Stimulated activated CD8-positive, alpha-beta memory T cell treated with anti-CD3 and anti-CD28 coated beads, Interleukin-15, amount 100 ng/mL, for 1 hour (primary cell): ENCODE measurements around the gene DUS1L.

ENCODE experiments used
- DNase-seq: peaks from one replicate; pipeline ENCODE4 v3.0.0-alpha.2; 2020; ENCODE audit warnings: low read depth

The DUS1L gene

GRCh38 chr17:82087961-82088837 lies 22.6 kb upstream of the DUS1L start:
- DNase-seq, result no peak

GRCh38 chr17:82086941-82087906 lies 21.6 kb upstream of the DUS1L start:
- no peak for DNase-seq

- no peak for DNase-seq
Measured at GRCh38 chr17:82085931-82086764, 20.5 kb upstream of the DUS1L start.

- DNase-seq, result no peak
Measured at GRCh38 chr17:82085031-82085861, 19.6 kb upstream of the DUS1L start.

- no peak for DNase-seq
Measured at GRCh38 chr17:82084373-82085030, 18.9 kb upstream of the DUS1L start.

- DNase-seq, result no peak
Measured at GRCh38 chr17:82083533-82084359, 18.1 kb upstream of the DUS1L start.

GRCh38 chr17:82083009-82083408 lies 17.4 kb upstream of the DUS1L start:
- no peak for DNase-seq

GRCh38 chr17:82082456-82082855 lies 16.9 kb upstream of the DUS1L start:
- DNase-seq, result no peak

GRCh38 chr17:82081966-82082365 lies 16.4 kb upstream of the DUS1L start:
- no peak for DNase-seq

GRCh38 chr17:82081546-82081945 lies 15.9 kb upstream of the DUS1L start:
- no peak for DNase-seq

- DNase-seq, result no peak
Measured at GRCh38 chr17:82080789-82081464, 15.3 kb upstream of the DUS1L start.

GRCh38 chr17:82080048-82080788 lies 14.6 kb upstream of the DUS1L start:
- DNase-seq, result no peak

- no peak for DNase-seq
Measured at GRCh38 chr17:82079001-82079677, 13.5 kb upstream of the DUS1L start.

GRCh38 chr17:82078433-82078832 lies 12.8 kb upstream of the DUS1L start:
- no peak for DNase-seq

GRCh38 chr17:82077617-82078358 lies 12.2 kb upstream of the DUS1L start:
- DNase-seq, result no peak

GRCh38 chr17:82076785-82077591 lies 11.4 kb upstream of the DUS1L start:
- DNase-seq, result no peak
